ENCODE data around the gene SERINC2.
"Not testable (repeated sequence)": the region's sequence is repeated elsewhere in the genome, so short reads cannot be mapped to it uniquely, and the experiment has no call there.

SERINC2 gene

GRCh38 chr1:31471452-31472313 is 58.7 kb downstream of the SERINC2 start:
- H3K36me3 ChIP-seq (ENCODE audit: insufficient read depth, low read length); H3K9me3 ChIP-seq (ENCODE audit: control insufficient read depth, insufficient read depth, low read length); H3K9ac ChIP-seq (ENCODE audit: low read depth, low read length); H3K4me1 ChIP-seq (ENCODE audit: insufficient read depth, low read length): not testable (repeated sequence)

- not testable (repeated sequence) for H3K9me3 ChIP-seq (ENCODE audit: control insufficient read depth, insufficient read depth, low read length); H3K4me1 ChIP-seq (ENCODE audit: insufficient read depth, low read length); H3K9ac ChIP-seq (ENCODE audit: low read depth, low read length); H3K36me3 ChIP-seq (ENCODE audit: insufficient read depth, low read length)
Measured at GRCh38 chr1:31472314-31472651, 59.3 kb downstream of the SERINC2 start.

DNA sequence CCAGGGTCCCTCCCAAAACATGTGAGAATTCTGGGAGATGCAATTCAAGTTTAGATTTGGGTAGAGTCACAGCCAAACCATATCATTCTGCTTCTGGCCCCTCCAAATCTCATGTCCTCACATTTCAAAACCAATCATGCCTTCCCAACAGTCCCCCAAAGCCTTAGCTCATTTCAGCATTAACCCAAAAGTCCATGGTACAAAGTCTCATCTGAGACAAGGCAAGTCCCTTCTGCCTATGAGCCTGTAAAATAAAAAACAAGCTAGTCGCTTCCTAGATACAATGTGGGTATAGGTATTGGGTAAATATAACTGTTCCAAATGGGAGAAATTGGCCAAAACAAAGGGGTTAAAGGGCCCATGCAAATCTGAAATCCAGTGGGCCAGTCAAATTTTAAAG is 59.7 kb downstream of the SERINC2 start:
- H3K9ac ChIP-seq (ENCODE audit: low read depth, low read length); H3K9me3 ChIP-seq (ENCODE audit: control insufficient read depth, insufficient read depth, low read length); H3K36me3 ChIP-seq (ENCODE audit: insufficient read depth, low read length); H3K4me1 ChIP-seq (ENCODE audit: insufficient read depth, low read length): not testable (repeated sequence)

DNA sequence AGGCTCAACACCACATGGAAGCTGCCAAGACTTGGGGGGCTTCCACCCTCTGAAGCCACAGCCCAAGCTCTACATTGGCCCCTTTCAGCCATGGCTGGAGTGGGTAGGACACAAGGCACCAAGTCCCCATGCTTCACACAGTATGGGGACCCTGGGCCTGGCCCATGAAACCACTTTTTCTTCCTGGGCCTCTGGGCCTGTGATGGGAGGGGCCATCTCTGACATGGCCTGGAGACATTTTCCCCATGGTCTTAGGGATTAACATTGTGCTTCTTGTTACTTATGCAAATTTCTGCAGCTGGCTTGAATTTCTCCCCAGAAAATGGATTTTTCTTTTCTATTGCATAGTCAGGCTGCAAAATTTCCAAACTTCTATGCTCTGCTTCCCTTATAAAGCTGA is 60.5 kb downstream of the SERINC2 start:
- H3K36me3 ChIP-seq (ENCODE audit: insufficient read depth, low read length); H3K4me1 ChIP-seq (ENCODE audit: insufficient read depth, low read length); H3K9me3 ChIP-seq (ENCODE audit: control insufficient read depth, insufficient read depth, low read length); H3K9ac ChIP-seq (ENCODE audit: low read depth, low read length): not testable (repeated sequence)

- not testable (repeated sequence) for H3K4me1 ChIP-seq (ENCODE audit: insufficient read depth, low read length); H3K9ac ChIP-seq (ENCODE audit: low read depth, low read length); H3K36me3 ChIP-seq (ENCODE audit: insufficient read depth, low read length); H3K9me3 ChIP-seq (ENCODE audit: control insufficient read depth, insufficient read depth, low read length)
Measured at GRCh38 chr1:31474567-31474966, 61.6 kb downstream of the SERINC2 start.

DNA sequence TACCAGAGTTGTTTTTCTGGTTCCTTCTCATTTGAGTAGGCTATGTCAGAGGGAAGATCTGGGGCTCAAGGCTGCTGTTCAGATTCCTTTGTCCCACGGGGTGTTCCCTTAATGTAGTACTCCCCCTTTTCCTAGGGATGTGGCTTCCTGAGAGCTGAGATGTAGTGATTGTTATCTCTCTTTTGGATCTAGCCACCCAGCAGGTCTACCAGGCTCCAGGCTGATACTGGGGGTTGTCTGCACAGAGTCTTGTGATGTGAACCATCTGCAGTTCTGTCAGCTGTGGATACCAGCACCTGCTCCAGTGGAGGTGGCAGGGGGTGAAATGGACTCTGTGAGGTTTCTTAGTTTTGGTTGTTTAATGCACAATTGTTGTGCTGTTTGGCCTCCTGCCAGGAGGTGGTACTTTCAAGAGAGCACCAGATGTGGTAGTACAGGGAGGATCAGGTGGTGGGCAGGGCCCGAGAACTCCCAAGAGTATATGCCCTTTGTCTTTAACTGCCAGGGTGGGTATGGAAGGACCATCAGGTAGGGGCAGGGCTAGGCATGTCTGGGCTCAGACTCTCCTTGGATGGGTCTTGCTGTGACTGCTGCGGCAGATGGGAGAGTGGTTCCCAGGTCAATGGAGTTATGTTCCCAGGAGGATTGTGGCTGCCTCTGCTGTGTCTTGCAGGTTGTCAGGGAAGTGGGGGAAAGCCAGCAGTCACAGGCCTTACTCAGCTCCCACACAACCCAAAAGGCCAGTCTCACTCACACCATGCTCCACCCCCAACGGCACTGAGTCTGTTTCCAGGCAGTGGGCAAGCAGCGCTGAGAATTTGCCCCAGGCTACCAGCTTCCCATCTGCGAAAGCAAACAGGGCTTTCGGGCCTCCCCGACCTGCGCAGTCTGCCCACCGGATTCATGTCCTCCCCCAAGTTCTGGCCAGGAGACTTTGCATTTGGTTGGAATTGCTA is 64.2 kb downstream of the SERINC2 start:
- Histone ChIP-seq H3K4me1 (ENCODE audit: insufficient read depth, low read length) (no peaks in the 10 kb centered on the region), H3K9me3 (ENCODE audit: control insufficient read depth, insufficient read depth, low read length) (no peaks in the 10 kb centered on the region; the same call in 1 of the 2 replicates), H3K9ac (ENCODE audit: low read depth, low read length) (no peak overlapping the region), H3K36me3 (ENCODE audit: insufficient read depth, low read length) (no peaks in the 10 kb centered on the region)

GRCh38 chr1:31478167-31478566 is 65.2 kb downstream of the SERINC2 start:
- no peaks in the 10 kb centered on the region for H3K4me1 ChIP-seq (ENCODE audit: insufficient read depth, low read length)
- no peak overlapping the region for H3K9ac ChIP-seq (ENCODE audit: low read depth, low read length)
- H3K9me3 ChIP-seq (ENCODE audit: control insufficient read depth, insufficient read depth, low read length): no peaks in the 10 kb centered on the region; the same call in 1 of the 2 replicates
- no peaks in the 10 kb centered on the region for H3K36me3 ChIP-seq (ENCODE audit: insufficient read depth, low read length)

- H3K9me3 ChIP-seq (ENCODE audit: control insufficient read depth, insufficient read depth, low read length): no peaks in the 10 kb centered on the region; the same call in 1 of the 2 replicates
- H3K9ac ChIP-seq (ENCODE audit: low read depth, low read length): no peak overlapping the region
- no peaks in the 10 kb centered on the region for H3K36me3 ChIP-seq (ENCODE audit: insufficient read depth, low read length)
- H3K4me1 ChIP-seq (ENCODE audit: insufficient read depth, low read length): 0 out of 2 replicates have a peak, but pooled peaks cover under 1% of the 10 kb centered on the region
Measured at GRCh38 chr1:31479811-31480210, 66.8 kb downstream of the SERINC2 start.

DNA sequence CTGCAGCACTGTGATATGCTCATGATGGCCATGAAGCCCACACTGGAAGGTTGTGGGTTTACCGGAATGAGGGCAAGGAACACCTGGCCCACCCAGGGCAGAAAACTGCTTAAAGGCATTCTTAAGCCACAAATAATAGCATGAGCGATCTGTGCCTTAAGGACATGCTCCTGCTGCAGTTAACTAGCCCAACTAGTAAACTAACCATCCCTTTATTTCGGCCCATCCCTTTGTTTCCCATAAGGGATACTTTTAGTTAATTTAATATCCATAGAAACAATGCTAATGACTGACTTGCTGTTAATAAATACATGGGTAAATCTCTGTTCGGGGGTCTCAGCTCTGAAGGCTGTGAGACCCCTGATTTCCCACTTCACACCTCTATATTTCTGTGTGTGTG is 67.4 kb downstream of the SERINC2 start:
- not testable (repeated sequence) for H3K4me1 ChIP-seq (ENCODE audit: insufficient read depth, low read length); H3K9me3 ChIP-seq (ENCODE audit: control insufficient read depth, insufficient read depth, low read length); H3K9ac ChIP-seq (ENCODE audit: low read depth, low read length); H3K36me3 ChIP-seq (ENCODE audit: insufficient read depth, low read length)

DNA sequence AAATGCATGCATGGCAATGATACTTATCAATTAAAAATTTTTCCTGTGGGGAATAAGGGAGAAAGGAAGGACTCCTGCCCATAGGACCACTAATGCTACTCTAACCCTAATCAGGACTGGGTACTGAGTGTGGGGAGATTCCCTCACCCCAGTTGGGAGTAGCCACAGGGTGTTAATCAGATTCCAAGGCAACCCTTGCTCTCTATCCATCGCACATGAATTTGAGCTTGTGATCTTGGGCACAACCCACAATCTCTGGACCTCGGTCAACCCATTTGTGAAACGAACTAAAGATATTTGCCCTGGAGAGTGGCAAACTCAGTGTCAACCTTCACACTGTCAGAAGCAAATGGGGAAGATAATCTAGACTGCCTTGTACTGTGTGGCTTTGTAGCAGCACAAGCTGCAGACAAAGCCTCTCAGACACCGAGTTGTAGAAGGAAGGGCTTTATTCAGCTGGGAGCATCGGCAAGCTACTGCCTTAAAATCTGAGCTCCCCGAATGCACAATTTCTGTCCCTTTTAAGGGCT is 69.5 kb downstream of the SERINC2 start:
- H3K9me3 ChIP-seq (ENCODE audit: control insufficient read depth, insufficient read depth, low read length): no peaks in the 10 kb centered on the region; the same call in 1 of the 2 replicates
- peaks cover 8% of the 10 kb centered on the region for H3K4me1 ChIP-seq (ENCODE audit: insufficient read depth, low read length)
- H3K36me3 ChIP-seq (ENCODE audit: insufficient read depth, low read length): no peaks in the 10 kb centered on the region
- H3K9ac ChIP-seq (ENCODE audit: low read depth, low read length): no peak overlapping the region

DNA sequence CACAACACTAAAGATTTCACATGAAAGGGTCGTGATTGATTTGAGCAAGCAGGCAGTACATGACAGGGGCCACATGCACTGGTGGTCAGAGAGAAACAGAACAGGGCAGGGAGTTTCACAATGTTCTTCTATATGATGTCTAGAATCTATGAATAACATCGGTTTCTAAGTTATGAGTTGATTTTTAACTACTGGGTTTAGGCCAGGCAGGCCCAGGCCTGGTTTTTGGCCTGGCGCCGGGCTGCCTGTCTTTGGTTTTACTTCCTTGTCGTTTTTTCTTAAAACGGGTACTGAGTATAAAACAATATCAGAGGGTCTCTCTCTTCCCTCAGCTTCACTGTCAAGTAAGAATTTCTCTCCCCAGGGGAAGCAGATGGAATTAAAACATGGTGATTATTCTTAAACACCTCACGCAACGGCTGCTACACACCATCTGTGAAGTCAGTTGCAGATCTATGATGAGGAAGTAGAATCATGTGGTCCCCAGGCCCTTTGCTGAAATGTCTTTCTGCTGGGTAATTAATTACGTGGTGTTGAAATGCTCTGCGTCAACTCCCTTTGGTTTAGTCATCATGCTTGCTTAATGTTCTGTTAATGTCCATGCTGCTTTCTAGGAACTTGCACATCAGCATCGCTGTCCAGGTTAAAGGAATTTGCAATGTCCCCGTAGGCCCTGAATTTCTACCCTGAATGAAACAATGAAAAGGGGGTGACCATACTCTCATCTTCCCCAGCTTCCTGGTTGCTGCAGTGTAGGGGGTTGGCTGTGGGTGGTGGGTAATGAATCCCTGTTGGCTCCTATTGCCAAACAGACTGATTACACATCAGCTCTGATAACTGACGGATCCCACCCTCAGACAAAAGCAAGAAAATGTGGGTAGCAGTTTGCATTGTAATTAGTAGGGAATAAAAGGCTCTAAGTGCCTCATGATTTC is 70.3 kb downstream of the SERINC2 start:
- Histone ChIP-seq H3K4me1 (ENCODE audit: insufficient read depth, low read length) (peaks cover 8% of the 10 kb centered on the region), H3K9ac (ENCODE audit: low read depth, low read length) (no peak overlapping the region), H3K36me3 (ENCODE audit: insufficient read depth, low read length) (no peaks in the 10 kb centered on the region), H3K9me3 (ENCODE audit: control insufficient read depth, insufficient read depth, low read length) (no peaks in the 10 kb centered on the region; the same call in 1 of the 2 replicates)

All from ES-I3 (cell line).